Ureter (tissue), 1 donor: Measurements from ENCODE around the gene DPP7. TPM values are rescaled to one million over a fixed set of nuclear protein-coding genes. Genes with fewer than 3 reads are reported as not detected.
"Not testable (repeated sequence)": the region's sequence is repeated elsewhere in the genome, so short reads cannot be mapped to it uniquely, and the experiment has no call there.

ENCODE experiments used
- DNase-seq: peaks from one replicate; pipeline ENCODE4 v3.0.0-alpha.2; 2020; ENCODE audit warnings: low spot score
- total RNA-seq: library from RNA; stranded (reverse); gene quantifications from one replicate; pipeline ENCODE4 v1.2.4, GENCODE V29; 2023
- donor health status: DM: yes; HTN: yes; CAD: no.

DPP7 gene
- total RNA-seq, 1 donor from 2014 or later, result 157 TPM

DNA sequence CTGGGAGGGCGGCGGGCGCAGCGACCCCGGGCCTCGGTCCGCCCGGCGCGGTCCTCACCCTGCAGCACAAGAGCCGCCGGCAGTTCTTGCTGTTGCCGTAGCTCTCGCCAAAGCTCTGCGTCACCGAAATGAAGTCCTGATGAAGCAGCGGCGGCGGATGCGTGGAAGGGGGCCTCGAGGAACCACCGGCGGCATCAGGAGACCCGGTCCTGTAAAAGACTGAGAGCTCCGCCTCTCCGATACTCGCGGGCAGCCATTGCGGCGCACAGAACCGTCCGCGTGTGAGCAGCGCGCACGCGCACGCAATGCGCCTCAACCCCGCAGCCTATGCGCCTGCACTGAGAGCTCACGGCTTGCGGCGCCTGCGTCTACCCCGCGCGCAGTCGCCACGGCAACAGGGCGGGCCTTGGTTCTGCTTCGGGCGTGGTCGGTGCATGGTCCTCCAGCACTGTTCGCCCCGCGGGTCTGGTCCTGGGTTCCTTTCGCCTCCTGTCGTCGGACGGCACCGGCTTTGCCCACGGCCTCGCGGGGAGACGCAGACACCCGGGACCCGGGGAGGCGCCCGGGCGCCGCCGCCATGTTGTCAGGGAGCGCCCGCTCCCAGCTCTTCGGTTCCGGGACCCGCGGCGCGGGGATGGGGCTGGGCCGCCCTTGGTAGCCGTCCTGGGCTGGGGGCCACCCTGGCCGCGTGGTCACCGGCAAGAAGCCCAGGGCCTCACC lies 15.1 kb upstream of the DPP7 start:
- DNase-seq, result peak; percentile 81

GRCh38 chr9:137128862-137129455 lies 14.4 kb upstream of the DPP7 start:
- DNase-seq, result no peak

GRCh38 chr9:137128158-137128861 lies 13.8 kb upstream of the DPP7 start:
- DNase-seq, result no peak

GRCh38 chr9:137127301-137128157 lies 13.0 kb upstream of the DPP7 start:
- DNase-seq, result no peak

GRCh38 chr9:137126786-137127185 lies 12.3 kb upstream of the DPP7 start:
- no peak for DNase-seq

- not testable (repeated sequence) for DNase-seq
Observed at GRCh38 chr9:137123952-137124462, 9.5 kb upstream of the DPP7 start.

- no peak for DNase-seq
Observed at GRCh38 chr9:137123468-137123837, 8.9 kb upstream of the DPP7 start.

- DNase-seq, result not testable (repeated sequence)
Observed at GRCh38 chr9:137122796-137123467, 8.4 kb upstream of the DPP7 start.

DNA sequence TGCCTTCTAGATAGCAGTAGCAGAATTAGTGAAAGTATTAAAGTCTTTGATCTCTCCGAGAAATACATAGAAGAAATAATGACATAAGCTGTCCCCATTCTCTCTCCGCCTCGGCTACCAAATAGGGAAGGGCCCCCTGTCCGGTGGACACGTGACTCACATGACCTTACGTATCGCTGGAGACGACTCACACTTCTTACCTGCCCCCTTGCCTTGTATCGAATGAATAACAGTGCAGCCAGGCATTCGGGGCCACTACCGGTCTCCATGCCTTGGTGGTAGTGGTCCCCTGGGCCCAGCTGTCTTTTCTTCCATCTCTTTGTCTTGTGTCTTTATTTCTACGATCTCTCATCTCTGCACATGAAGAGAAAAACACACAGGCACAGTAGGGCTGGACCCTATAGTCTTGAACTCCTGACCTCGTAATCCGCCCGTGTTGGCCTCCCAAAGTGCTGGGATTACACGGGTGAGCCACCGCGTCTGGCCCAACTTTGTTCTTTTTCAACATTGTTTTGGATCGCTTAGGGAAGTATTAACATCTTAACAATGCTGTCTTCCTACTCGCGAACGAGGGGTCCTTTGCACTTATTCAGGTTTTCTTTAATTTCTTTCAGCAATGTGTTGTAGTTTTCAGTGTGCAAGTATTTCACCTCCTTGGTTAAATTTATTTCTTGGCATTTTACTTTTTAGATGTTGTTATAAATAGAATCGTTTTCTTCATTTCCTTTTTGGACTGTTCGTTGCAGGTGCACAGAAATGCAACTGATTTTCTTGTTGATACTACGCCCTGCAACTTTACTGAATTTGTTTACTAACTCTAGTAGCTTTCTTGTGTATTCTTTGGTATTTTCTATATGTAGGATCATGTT lies 7.6 kb upstream of the DPP7 start:
- not testable (repeated sequence) for DNase-seq

DNA sequence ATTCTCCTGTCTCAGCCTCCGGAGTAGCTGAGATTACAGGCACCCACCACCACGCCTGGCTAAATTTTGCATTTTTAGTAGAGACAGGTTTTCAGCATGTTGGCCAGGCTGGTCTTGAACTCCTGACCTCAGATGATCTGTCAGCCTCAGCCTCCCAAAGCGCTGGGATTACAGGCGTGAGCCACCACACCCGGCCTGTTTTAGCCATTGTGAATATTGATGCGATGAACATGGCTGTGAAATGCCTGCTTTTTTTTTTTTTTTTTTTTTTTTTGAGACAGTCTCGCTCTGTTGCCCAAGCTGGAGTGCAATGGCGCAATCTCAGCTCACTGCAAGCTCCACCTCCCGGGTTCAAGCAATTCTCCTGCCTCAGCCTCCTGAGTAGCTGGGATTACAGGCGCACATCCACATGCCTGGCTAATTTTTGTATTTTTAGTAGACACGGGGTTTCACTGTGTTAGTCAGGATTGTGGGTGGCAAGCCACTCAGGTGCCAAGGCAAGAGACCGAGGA lies 3.6 kb upstream of the DPP7 start:
- DNase-seq, result not testable (repeated sequence)

DNA sequence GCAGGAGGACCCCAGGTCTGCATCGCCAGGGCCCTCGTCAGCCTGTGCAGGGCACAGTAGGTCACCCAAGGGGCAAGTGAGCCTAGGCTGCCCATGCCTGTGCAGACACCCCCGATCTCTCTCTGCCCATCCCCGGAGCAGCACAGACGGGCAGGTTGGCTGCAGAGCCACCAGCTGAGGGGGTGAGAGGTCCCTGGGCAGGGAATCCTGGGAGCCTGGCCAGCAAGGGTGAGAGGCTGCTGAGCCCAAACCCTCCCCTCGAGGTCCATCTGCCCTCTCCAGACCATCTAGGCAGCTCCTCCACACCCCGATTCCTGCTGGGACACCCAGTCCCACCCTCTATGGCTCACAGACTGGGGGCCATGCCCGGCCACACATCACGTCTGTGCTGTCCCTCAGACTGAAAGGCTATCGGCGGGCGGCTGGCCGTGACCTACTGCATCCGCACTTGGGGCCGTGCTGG lies 2.8 kb upstream of the DPP7 start:
- DNase-seq, result no peak

DNA sequence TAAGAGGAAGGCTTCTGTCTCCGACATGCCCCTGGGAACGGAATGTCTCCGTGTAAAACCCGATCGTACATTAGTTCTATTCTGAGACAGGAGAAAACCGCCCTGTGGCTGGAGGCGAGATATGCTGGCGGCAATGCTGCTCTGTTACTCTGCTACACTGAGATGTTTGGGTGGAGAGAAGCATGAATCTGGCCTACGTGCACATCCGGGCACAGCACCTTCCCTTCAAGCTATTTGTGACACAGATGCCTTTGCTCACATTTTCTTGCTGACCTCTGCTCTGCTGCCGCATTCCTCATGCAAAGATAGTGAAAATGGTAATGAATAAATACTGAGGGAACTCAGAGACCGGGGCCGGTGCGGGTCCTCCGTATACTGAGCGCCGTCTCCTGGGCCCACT lies 2.2 kb upstream of the DPP7 start:
- no peak for DNase-seq

DNA sequence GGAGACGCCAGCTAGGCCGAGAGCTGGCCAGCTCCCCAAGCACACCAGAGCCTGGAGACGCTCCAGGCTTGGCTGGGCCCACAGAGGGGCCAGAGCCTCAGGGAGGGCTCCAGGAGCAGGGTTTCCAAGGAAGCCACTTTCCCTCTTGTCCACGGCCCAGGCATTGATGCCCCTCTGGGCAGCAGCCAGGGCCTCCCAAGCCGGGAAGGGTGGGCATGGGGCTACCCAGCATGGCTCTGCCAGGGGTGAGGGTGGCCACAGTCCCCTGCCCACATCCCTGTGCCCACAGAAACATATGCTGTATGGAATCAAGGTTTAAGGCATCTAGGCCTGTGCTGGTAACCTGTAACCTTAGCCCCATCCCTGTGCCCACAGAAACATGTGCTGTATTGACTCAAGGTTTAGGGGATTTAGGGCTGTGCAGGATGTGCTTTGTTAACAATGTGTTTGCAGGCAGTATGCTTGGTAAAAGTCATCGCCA lies 1.5 kb upstream of the DPP7 start:
- no peak for DNase-seq

GRCh38 chr9:137115394-137116026 lies 977 bp upstream of the DPP7 start:
- no peak for DNase-seq

DNA sequence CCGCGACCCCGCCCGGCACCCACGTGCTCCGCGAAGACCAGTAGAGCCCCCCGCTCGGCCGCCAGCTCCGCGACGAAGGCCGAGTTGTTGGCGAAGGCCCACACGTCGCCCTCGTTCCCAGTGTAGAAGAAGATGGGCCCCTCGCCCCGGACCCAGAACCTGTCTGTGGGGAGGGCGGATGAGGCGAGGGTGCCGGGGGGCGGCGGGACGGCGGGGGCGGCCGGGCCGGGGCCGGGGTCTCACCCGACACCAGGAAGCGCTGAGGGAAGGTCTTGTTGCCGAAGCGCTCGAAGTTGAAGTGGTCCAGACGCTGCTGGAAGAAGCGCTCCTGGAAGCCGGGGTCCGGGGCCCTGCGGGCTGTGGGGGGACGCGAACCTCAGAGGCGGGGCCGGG lies 317 bp downstream of the DPP7 start:
- no peak for DNase-seq

GRCh38 chr9:137113385-137114159 lies 961 bp downstream of the DPP7 start:
- no peak for DNase-seq

- no peak for DNase-seq
Observed at GRCh38 chr9:137112564-137113384, 1.8 kb downstream of the DPP7 start.
